Upper lobe of right lung (tissue), 1 donor: Measurements from ENCODE around the gene OTOP2. TPM values are rescaled to one million over a fixed set of nuclear protein-coding genes. Genes with fewer than 3 reads are reported as not detected.

ENCODE experiments used
- ATAC-seq: fragments of 200-7000 bp; cut with Tn5 transposase; one replicate; pipeline ENCODE4 v1.9.1; 2020; ENCODE audit warnings: mild to moderate bottlenecking, moderate library complexity
- DNase-seq: peaks from one replicate; pipeline ENCODE4 v3.0.0-alpha.2; 2020
- H3K27ac ChIP-seq: fragments of 200-600 bp; one replicate; pipeline ENCODE4 v1.8.0; 2022
- H3K27me3 ChIP-seq: fragments of 200-600 bp; one replicate; pipeline ENCODE4 v1.8.0; 2022; ENCODE audit warnings: mild to moderate bottlenecking
- H3K36me3 ChIP-seq: fragments of 200-600 bp; one replicate; pipeline ENCODE4 v1.8.0; 2022
- H3K4me1 ChIP-seq: fragments of 200-600 bp; one replicate; pipeline ENCODE4 v1.8.0; 2022
- H3K4me3 ChIP-seq: fragments of 200-600 bp; one replicate; pipeline ENCODE4 v1.8.0; 2022; ENCODE audit warnings: mild to moderate bottlenecking
- H3K9me3 ChIP-seq: fragments of 200-600 bp; one replicate; pipeline ENCODE4 v1.8.0; 2022
- intact Hi-C: fragments of 100-400 bp; cut with DNase I; formaldehyde crosslinking; loops from one replicate; pipeline ENCODE4 v1.11.0; 2022
- long read RNA-seq: library from polyadenylated mRNA; unstranded; transcript quantifications from one replicate; pipeline ENCODE4 v2.0.0, GENCODE V29; 2021
- total RNA-seq: library from RNA; stranded (reverse); fragmentation: NEBNext Ultra II Directional; extraction: Animal tissue kit (Norgen Biotek cat#: 25700); gene quantifications from one replicate; pipeline ENCODE4 v1.2.1, GENCODE V29; 2021
- TF ChIP-seq, protein P1 (sequence below): fragments of 200-600 bp; IDR thresholded peaks from one replicate; pipeline ENCODE4 v1.8.0; 2022; ENCODE audit warnings: antibody characterized with exemption
- donor health status: DM: no; HTN: yes; CAD: no; lungs with severe emphysema.

OTOP2 gene, protein sequence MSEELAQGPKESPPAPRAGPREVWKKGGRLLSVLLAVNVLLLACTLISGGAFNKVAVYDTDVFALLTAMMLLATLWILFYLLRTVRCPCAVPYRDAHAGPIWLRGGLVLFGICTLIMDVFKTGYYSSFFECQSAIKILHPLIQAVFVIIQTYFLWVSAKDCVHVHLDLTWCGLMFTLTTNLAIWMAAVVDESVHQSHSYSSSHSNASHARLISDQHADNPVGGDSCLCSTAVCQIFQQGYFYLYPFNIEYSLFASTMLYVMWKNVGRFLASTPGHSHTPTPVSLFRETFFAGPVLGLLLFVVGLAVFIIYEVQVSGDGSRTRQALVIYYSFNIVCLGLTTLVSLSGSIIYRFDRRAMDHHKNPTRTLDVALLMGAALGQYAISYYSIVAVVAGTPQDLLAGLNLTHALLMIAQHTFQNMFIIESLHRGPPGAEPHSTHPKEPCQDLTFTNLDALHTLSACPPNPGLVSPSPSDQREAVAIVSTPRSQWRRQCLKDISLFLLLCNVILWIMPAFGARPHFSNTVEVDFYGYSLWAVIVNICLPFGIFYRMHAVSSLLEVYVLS
- total RNA-seq: not detected
- long read RNA-seq: 0 reads

- Histone ChIP-seq H3K4me1 (peaks cover 20% of the 10 kb centered on the region), H3K27ac (no peak within 1 kb of the TSS), H3K4me3 (peak within 1 kb of the TSS; percentile 38), H3K36me3 (no peaks in the 10 kb centered on the region), H3K9me3 (no peaks in the 10 kb centered on the region), H3K27me3 (peaks cover 81% of the 10 kb centered on the region)
- TF ChIP-seq, protein P1, sequence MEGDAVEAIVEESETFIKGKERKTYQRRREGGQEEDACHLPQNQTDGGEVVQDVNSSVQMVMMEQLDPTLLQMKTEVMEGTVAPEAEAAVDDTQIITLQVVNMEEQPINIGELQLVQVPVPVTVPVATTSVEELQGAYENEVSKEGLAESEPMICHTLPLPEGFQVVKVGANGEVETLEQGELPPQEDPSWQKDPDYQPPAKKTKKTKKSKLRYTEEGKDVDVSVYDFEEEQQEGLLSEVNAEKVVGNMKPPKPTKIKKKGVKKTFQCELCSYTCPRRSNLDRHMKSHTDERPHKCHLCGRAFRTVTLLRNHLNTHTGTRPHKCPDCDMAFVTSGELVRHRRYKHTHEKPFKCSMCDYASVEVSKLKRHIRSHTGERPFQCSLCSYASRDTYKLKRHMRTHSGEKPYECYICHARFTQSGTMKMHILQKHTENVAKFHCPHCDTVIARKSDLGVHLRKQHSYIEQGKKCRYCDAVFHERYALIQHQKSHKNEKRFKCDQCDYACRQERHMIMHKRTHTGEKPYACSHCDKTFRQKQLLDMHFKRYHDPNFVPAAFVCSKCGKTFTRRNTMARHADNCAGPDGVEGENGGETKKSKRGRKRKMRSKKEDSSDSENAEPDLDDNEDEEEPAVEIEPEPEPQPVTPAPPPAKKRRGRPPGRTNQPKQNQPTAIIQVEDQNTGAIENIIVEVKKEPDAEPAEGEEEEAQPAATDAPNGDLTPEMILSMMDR: no peak
- intact Hi-C loops: no loop called here
- ATAC-seq: peak; percentile 55
- DNase-seq: peak; percentile 71
Observed at GRCh38 chr17:74924250-74924948, at the start of gene OTOP2. TSS of gene OTOP2 (plus strand) at chr17:74924273. CDS start at chr17:74924633, 360 bp downstream.

DNA sequence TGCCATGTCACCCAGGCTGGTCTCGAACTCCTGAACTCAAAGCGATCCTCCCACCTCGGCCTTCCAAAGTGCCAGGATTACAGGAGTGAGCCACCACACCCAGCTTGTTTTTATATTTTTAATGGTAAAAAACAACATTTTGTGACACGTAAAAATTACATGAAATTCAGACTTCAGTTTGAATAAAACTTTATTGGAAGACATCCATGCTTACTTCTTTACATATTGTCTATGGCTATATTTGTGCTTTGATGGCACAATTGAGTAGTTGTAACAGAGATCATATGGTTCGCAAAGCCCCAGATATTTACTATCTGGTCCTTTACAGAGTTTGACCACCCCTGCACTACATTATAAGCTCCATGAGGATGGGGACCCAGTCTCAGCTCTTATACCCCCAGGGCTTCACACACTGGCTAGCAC is 49.4 kb upstream of the OTOP2 start:
- Histone ChIP-seq H3K27ac (no peak overlapping the region), H3K4me3 (no peak overlapping the region), H3K27me3 (no peaks in the 10 kb centered on the region), H3K9me3 (no peaks in the 10 kb centered on the region), H3K4me1 (peaks cover 15% of the 10 kb centered on the region), H3K36me3 (no peaks in the 10 kb centered on the region)
- no peak for DNase-seq
- no peak for ATAC-seq
- intact Hi-C loops: no loop called here
- TF ChIP-seq, protein P1: no peak

DNA sequence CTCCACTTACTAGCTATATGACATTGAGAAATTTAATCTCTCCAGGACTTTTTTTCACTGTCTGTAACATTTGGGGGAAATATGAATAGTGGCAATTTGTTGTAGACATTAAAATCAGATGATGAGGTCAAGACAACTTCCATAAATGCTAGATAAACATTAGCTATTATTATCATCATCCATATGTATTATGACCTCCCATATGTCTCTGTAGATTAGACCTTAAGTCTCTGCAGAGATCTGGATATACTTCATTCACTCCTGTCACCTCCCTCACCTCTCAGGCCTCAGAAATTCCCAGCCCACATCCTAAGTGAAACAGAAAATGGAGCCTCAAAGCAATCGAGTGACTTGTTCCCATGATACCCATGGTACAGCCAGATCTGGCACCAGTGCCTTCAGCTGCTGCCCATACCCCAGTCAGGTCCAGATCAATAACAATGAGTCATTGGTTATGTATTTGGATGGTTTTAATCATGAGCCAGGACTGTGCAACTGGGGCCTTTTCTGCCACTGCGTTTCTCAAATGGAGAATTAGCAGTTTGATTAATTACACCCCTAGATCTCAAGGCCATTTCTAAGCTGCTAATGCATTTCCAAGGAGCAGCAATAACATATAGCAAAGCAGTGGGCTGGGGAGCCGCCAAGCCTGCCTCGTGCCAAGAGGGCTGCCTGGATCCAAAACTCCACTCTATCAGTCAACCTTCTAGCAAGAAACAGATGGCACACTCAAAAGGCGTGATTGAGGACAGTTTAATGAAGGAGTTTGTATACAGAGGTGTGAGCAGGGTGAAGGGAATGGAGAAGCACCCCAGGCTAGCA is 48.7 kb upstream of the OTOP2 start:
- no peak overlapping the region for H3K4me3 ChIP-seq
- H3K9me3 ChIP-seq: no peaks in the 10 kb centered on the region
- H3K27me3 ChIP-seq: no peaks in the 10 kb centered on the region
- intact Hi-C loops: no loop called here
- H3K4me1 ChIP-seq: peaks cover 15% of the 10 kb centered on the region
- H3K27ac ChIP-seq: no peak overlapping the region
- ATAC-seq (no peak), DNase-seq (no peak)
- no peaks in the 10 kb centered on the region for H3K36me3 ChIP-seq
- TF ChIP-seq, protein P1: no peak

GRCh38 chr17:74875977-74876593 is 48.0 kb upstream of the OTOP2 start:
- DNase-seq: no peak

More at GRCh38 chr17:74875977-74876593, 48.0 kb upstream of the OTOP2 start:
- TF ChIP-seq, protein P1: no peak
- H3K27ac ChIP-seq: no peak overlapping the region
- H3K36me3 ChIP-seq: no peaks in the 10 kb centered on the region
- intact Hi-C loops: no loop called here
- H3K27me3 ChIP-seq: no peaks in the 10 kb centered on the region
- no peak for ATAC-seq
- no peak overlapping the region for H3K4me3 ChIP-seq
- peaks cover 15% of the 10 kb centered on the region for H3K4me1 ChIP-seq
- H3K9me3 ChIP-seq: no peaks in the 10 kb centered on the region
